GM21360 (cell line): ENCODE data around the gene IL20RB.
A peak's percentile ranks its signal among the peaks of the same experiment; 100 is the strongest.

Experiments used
- ATAC-seq: cut with Tn5 transposase; IDR thresholded peaks from one replicate; pipeline ENCODE4 v1.9.1; 2021; ENCODE audit warnings: mild to moderate bottlenecking, moderate library complexity; ENCODE audit not compliant: unreplicated experiment

Gene IL20RB

DNA sequence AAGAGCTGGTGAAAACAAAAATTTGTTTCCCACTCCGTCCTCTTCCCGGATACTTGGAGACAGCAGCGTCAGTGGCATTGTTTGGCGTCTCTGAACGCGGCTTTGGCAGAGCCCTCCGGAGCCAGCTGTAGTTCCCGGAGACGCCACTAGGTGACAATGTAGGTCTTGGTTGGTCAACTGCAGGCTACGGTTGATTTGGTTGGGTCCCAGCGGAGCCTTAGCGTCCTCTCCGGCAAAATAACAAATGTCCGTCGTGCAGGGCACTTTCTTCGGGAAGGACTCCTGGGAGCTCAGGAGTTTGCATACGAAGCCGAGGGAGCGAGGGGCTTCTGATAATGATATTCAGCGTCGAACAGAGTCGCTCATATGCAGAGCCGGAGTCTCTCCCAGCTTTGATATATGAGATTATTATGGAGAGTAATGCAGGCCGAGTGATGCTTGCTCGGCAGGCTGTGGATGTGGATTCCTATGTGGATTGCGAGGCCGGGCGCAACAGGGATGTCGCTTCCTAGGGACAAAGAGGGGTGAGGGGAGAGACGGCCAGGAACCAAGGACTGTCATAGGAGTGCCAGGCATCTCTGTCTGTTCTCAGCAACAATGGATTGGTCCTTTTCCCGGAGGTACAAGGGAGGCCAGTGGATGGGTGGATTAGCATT is 74.8 kb downstream of the IL20RB start:
- ATAC-seq = peak; percentile 66

DNA sequence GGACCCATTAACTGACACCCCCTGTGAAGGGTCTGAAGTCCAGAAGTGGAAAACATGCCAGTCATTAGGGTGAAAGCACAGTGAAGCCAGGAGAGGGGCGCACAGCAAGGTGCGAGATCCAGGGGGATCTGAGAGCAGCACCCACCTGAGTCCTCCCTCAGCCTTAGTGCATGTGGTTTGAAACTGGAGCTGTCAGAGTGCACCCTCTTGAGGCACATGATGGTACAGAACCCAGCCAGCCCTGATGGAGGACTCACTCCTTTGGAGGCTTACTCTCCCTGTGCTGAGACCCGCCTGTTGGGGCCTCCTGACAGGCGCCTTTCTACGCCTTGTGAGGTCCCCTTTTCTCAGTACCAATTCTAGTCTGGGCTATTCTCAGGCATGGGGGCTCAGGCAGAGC is 77.8 kb downstream of the IL20RB start:
- peak; percentile 58 for ATAC-seq

DNA sequence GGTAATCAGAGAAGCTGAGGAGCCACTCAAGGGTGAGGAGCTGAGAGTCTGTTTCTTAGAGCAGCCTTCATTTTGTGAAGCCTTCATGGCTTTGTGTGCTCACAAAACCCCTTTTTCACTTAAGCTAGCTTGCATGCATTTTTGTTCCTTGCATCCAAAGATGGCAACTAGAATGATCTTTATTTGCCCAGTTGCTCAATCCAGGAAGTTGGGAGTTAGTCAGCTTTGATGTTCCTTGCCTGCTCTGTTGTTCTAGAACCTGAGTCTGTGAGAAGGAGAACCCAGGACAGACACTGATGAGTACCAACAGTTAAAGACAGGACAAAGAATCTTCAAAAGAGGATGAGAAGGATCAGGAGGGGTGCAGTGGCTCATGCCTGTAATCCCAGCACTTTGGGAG is 81.8 kb downstream of the IL20RB start:
- no peak for ATAC-seq

DNA sequence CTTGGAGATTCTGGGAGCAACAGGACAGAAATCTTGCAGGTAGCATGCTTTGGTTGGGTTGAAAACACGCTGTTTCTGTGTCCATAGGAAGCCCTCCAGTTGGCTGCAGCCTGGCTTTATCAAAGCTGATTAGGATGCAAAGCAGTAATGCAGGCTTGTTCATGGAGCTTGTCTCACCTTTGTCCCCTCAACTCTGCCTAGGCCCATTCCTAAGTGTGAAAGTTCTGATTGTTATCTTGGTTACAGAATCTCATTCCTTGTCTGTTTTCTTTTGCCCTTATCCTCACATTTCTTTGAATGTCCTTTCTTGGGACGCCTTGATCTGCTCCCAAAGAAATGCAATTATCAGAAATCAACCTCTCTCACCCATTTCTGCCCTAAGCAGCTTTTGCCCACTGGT is 83.5 kb downstream of the IL20RB start:
- ATAC-seq = no peak

DNA sequence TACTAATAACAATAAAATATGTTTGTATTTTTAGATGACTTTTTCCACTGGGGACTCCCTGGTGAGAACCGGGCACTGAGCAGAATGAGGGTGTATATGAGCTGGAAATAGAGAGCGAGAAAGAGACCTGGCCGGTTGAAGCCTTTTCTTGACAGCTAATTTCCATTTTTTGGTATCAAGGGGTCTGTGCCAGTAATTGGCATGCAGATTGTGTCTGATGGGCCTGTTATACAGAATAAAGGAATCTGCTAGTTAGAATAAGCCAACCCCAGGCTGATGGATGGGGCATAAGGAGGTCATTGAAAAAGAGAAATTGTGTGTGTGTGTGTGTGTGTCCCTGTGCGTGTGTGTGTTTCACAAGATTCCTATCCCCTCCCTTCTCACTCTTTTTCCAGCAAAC is 83.9 kb downstream of the IL20RB start:
- ATAC-seq = no peak

DNA sequence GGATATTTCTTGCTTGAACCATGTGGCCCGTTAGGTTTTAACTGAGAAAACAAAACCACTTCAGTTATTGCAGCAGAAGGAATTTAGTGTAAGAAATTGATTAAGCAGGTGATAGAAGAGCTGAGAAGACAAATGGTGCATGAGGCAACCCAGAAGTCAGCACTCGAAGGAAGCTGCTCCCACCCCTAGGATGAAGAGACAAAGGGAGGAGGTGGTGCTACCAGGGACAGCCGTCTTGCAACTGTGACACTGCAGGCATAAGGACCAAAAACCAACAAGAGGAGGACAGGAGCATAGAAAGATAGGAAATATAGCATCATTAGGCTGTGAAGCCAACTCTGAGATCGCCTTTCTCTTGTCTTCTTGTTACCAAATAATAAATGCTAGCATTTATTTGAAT is 89.0 kb downstream of the IL20RB start:
- ATAC-seq = no peak

DNA sequence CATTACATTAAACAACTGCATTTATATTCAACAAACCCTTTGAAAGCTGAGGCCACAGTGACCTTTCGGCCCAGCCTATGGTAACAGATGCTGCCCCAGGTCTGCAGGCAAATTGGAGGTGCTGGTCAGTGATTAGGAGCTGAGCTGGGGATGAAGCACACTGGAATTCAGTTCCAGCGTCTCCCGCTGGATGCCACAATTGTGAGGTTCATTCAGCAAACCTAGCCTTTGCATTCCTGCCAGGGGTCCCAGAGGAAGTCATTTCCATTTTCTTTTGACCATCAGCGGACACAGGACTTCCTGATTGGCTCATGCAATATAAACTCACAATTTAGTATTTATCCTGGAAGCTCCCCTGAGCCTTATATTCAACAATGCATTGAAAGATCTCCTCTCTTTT is 89.5 kb downstream of the IL20RB start:
- no peak for ATAC-seq

DNA sequence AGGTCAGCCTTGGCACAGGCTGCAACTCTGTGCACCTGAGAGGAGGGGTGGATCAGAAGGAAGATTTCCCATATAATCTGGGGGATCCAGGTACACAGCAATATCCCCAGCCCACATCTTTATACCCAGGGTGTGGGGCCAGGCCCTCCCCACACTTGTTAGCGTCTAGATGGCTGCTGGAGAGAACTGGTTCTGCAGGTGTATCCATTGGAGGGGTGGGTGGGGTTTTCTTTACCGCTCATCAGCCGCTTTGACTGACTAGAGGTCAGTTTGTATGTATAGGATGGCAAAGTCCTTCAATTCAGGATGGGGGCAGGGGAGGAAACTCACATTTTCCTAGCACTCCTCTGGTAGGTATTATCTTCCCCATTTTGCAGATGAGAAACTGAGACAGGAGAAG is 92.5 kb downstream of the IL20RB start:
- ATAC-seq = no peak

DNA sequence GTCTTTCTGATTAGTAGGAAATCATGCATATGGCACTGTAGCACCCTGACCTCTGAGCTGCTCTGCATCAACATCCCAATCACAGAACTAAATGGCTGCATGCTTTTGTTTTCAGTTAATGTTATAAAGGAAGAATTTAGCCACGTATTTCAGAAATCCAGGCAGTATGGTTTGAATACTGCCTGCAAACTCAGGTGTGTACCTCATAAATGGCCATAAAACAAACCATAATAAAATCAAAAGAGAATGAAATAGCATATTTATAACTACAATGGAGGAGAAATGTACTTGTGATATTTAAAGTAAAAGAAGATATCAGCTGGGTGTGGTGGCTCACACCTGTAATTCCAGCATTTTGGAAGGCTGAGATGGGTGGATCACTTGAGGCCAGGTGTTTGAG is 94.5 kb downstream of the IL20RB start:
- no peak for ATAC-seq
